Measurements from ENCODE around the gene SMAD4. TPM values are rescaled to one million over a fixed set of nuclear protein-coding genes. Genes with fewer than 3 reads are reported as not detected.

Gene SMAD4
- total RNA-seq, 6 experiments from 2014 or later = 77.2 to 97.9 (median 84.0) TPM

DNA sequence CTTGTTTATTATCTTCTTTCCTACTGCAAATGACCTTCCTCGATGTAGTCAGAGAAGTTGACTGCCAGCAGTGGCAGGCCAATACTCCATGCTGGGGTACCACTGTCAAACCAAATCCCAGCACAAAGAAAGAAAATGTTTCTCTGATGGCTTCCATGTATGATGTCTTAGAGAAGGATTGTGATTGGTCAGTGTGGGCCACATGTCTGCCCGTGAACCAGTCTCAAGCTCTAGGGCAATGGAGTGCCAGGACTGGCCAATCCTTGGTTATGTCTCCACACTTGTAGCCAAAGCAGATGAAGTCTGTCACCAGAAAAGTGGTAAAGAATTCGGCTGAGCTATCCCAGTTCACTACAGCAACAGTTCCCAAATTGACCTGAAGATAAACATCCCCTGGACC is 17.6 kb upstream of the SMAD4 start:
- DNase-seq = no peak
- H3K4me1 Mint-ChIP-seq (ENCODE audit: low read depth) = peaks cover 8% of the 10 kb centered on the region; the same call in 1 of the 2 replicates
- no peaks in the 10 kb centered on the region for H3K36me3 Mint-ChIP-seq (ENCODE audit: low read depth)
- H3K27me3 Mint-ChIP-seq (ENCODE audit: insufficient read depth) = no peaks in the 10 kb centered on the region; the same call in 1 of the 2 replicates
- H3K9me3 Mint-ChIP-seq = no peaks in the 10 kb centered on the region
- no peak overlapping the region for H3K27ac Mint-ChIP-seq
- TF ChIP-seq, protein P1, sequence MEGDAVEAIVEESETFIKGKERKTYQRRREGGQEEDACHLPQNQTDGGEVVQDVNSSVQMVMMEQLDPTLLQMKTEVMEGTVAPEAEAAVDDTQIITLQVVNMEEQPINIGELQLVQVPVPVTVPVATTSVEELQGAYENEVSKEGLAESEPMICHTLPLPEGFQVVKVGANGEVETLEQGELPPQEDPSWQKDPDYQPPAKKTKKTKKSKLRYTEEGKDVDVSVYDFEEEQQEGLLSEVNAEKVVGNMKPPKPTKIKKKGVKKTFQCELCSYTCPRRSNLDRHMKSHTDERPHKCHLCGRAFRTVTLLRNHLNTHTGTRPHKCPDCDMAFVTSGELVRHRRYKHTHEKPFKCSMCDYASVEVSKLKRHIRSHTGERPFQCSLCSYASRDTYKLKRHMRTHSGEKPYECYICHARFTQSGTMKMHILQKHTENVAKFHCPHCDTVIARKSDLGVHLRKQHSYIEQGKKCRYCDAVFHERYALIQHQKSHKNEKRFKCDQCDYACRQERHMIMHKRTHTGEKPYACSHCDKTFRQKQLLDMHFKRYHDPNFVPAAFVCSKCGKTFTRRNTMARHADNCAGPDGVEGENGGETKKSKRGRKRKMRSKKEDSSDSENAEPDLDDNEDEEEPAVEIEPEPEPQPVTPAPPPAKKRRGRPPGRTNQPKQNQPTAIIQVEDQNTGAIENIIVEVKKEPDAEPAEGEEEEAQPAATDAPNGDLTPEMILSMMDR (IDR thresholded peaks at IDR 0.05) = no peak
- no peak overlapping the region for H3K4me3 Mint-ChIP-seq

DNA sequence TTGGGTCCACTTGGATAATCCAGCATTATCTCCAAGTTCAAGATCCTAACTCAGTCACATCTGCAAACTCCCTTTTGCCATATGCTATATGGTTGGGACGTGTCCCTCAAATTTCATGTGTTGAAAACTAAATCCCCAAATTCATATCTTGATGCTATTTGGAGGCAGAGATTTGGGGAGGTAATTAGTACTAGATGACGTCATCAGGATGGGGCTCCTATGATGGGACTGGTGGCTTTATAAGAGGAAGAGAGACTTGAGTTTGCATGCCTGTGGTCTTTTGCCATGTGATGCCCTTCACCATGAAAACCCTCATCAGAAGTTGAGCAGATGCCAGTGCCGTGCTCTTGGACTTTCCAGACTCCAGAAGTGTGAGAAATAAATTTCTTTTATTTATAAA is 16.8 kb upstream of the SMAD4 start:
- H3K4me3 Mint-ChIP-seq = no peak overlapping the region
- DNase-seq = no peak

DNA sequence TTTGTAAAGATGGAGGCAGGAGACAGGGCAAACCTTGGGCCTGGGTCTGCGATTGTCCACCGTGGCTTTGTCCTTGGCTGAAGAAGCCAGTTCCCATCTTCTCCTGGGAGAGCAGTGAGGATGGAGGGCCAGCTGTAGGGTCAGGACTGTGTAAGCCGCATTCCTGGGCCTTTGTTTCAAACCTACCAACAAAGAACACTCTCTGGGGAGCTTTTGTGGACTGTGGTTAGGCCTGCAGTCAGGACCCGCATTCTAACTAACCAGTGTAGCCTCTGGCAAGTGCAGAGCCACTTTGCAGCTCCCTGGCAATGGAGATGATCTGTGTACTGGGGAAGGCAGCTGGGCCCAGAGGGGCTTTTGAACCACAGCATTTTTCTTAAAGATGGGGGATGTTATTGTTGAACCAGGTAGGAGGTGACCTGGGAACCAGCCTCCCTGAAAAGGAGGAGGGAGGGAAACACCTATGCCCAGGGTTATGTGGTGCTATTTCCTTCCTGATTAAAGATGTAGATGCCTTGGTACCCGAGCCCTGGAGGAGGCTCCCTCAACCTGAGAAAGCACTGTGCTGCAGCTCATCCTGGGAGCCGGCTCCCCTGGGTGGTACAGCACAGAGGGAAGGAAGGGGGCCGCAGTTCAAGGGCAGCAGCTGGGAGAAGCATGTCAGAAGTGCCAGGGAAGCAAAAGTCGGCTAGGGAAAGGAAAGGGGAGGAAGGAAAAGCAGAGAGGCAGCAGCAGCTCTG is 12.7 kb upstream of the SMAD4 start:
- Mint-ChIP-seq H3K36me3 (ENCODE audit: low read depth) (no peaks in the 10 kb centered on the region), H3K4me3 (no peak overlapping the region), H3K4me1 (ENCODE audit: low read depth) (no peaks in the 10 kb centered on the region), H3K27me3 (ENCODE audit: insufficient read depth) (no peaks in the 10 kb centered on the region; the same call in 1 of the 2 replicates), H3K9me3 (no peaks in the 10 kb centered on the region), H3K27ac (no peak overlapping the region; the same call in 1 of the 2 replicates)
- TF ChIP-seq, protein P1 (IDR thresholded peaks at IDR 0.05) = no peak
- DNase-seq = no peak

More for the DNA sequence above, 16.8 kb upstream of the SMAD4 start:
- Mint-ChIP-seq H3K36me3 (ENCODE audit: low read depth) (no peaks in the 10 kb centered on the region), H3K27ac (no peak overlapping the region), H3K4me1 (ENCODE audit: low read depth) (peaks cover 8% of the 10 kb centered on the region; the same call in 1 of the 2 replicates), H3K9me3 (no peaks in the 10 kb centered on the region), H3K27me3 (ENCODE audit: insufficient read depth) (no peaks in the 10 kb centered on the region; the same call in 1 of the 2 replicates)
- TF ChIP-seq, protein P1 (IDR thresholded peaks at IDR 0.05) = no peak

DNA sequence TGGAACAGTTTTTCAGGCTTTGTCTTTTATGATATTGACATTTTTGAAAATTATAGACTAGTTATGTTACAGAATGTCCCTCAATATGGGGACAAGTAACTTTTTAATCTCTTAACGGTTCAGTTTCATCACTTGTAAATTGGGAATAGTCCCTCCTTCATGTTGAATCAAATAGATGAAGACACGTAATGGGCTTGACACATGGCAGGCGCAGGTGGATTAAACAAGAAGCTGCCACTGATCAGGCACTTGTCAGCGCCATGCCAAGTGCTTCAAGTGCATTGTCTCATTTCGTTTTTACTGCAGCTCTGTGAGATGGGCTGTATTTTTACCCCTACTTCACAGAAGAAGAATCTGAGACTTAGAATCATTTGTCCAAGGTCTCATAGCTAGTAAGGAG is 9.5 kb upstream of the SMAD4 start:
- TF ChIP-seq, protein P1 (IDR thresholded peaks at IDR 0.05) = no peak
- Mint-ChIP-seq H3K27ac (no peak overlapping the region), H3K9me3 (no peaks in the 10 kb centered on the region), H3K27me3 (ENCODE audit: insufficient read depth) (no peaks in the 10 kb centered on the region; the same call in 1 of the 2 replicates), H3K36me3 (ENCODE audit: low read depth) (peaks cover 6% of the 10 kb centered on the region), H3K4me1 (ENCODE audit: low read depth) (no peaks in the 10 kb centered on the region), H3K4me3 (no peak overlapping the region)
- DNase-seq = no peak

DNA sequence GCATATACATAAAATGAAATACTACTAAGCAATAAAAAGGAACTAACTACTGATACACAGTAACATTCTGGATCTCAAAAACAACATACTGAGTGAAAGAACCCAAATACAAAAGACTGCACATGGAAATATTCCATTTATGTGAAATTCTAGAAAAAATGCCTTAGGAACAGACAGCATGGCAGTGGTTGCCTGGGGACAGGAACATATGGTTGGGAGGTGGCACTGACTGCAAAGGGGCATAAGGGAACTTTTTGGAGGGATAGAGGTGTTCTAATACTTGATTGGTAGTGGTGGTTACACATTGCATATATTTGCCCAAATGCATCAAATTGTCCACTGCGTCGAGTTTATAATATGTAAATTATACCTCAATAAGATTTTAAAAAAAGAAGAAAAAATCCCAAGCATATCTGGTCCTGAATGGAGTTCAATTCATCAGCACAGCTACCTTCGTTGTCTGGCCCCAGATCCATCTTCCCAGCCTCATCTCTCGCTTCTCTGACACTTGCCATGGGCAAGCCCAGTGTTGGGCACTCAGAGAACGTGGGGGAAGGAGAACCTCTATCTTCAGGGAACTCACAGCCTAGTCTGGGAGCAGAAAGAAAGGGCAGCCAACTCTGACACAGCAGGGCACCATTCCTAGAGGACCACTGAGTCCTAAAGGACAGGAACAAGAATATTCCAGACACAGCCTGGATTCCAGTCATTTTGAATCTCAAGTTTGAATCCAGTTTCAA is 8.6 kb upstream of the SMAD4 start:
- TF ChIP-seq, protein P1 (IDR thresholded peaks at IDR 0.05) = no peak
- no peaks in the 10 kb centered on the region for H3K9me3 Mint-ChIP-seq
- no peaks in the 10 kb centered on the region for H3K4me1 Mint-ChIP-seq (ENCODE audit: low read depth)
- no peak for DNase-seq
- peaks cover 6% of the 10 kb centered on the region for H3K36me3 Mint-ChIP-seq (ENCODE audit: low read depth)
- no peak overlapping the region for H3K27ac Mint-ChIP-seq
- no peak overlapping the region for H3K4me3 Mint-ChIP-seq
- H3K27me3 Mint-ChIP-seq (ENCODE audit: insufficient read depth) = no peaks in the 10 kb centered on the region
